Measurements from ENCODE around the gene CNNM2. TPM values are rescaled to one million over a fixed set of nuclear protein-coding genes. Genes with fewer than 3 reads are reported as not detected.

CNNM2 gene
- polyA plus RNA-seq, 1 of the 3 experiments (the other 2 are of a cell fraction) = 4.0 TPM

GRCh38 chr10:103090911-103091310, 172.8 kb downstream of the CNNM2 start:
- Histone ChIP-seq H3K27me3 (ENCODE audit: insufficient read depth) (no peaks in the 10 kb centered on the region), H3K36me3 (replicated peaks in 1 of 2; ENCODE audit: control insufficient read depth in 1 of 2, insufficient read depth in 2 of 2, low read length in 1 of 2) (peaks cover 87 to 88% of the 10 kb centered on the region in 2 experiments), H3K4me1 (ENCODE audit: control insufficient read depth in 1 of 2, insufficient read depth in 2 of 2, low read depth in 1 of 2, low read length in 1 of 2) (no peaks in the 10 kb centered on the region), H2AFZ (ENCODE audit: low read depth) (no peak overlapping the region), H3K4me2 (no peak overlapping the region), H3K4me3 (ENCODE audit: low read depth in 2 of 2, low read length in 1 of 2) (no peak overlapping the region), H3K9me3 (no peaks in the 10 kb centered on the region), H3K79me2 (ENCODE audit: insufficient read depth) (no peaks in the 10 kb centered on the region), H4K20me1 (ENCODE audit: insufficient read depth) (no peaks in the 10 kb centered on the region), H3K9ac (no peak overlapping the region), H3K27ac (ENCODE audit: low read depth in 2 of 2, low read length in 1 of 2) (no peak overlapping the region), H3K9me2 (no peaks in the 10 kb centered on the region), H3F3A (replicated peaks; ENCODE audit: insufficient read depth) (no peaks in the 10 kb centered on the region)
- TF ChIP-seq TCF12 (IDR thresholded peaks at IDR 0.05) (no peak), IRF3 (IDR thresholded peaks at IDR 0.05; ENCODE audit: low read depth, low read length) (no peak), FOXJ3 (CRISPR knock-in tag; IDR thresholded peaks at IDR 0.05) (no peak), RCOR1 (IDR thresholded peaks at IDR 0.05; ENCODE audit: low read length) (no peak), EZH2phosphoT487 (IDR thresholded peaks at IDR 0.05; ENCODE audit: borderline replicate concordance, low read depth) (no peak), SIN3A (IDR thresholded peaks at IDR 0.05; ENCODE audit: borderline replicate concordance, low read depth, low read length) (no peak), FOXM1 (IDR thresholded peaks at IDR 0.05; ENCODE audit: low read depth) (no peak), GATA2 (CRISPR knock-in tag; IDR thresholded peaks at IDR 0.05) (no peak), ELF1 (IDR thresholded peaks at IDR 0.05) (no peak), JUND (IDR thresholded peaks at IDR 0.05) (no peak), MXI1 (IDR thresholded peaks at IDR 0.05; ENCODE audit: low read depth, low read length) (no peak), TEAD4 (IDR thresholded peaks at IDR 0.05; ENCODE audit: borderline replicate concordance, insufficient read depth) (no peak)
- CTCF ChIA-PET = interaction anchor here (1.0 to 1.8 kb wide), 3 partner anchors 50 to 174 kb away, joined by 3 to 7 read pairs (median 3); partner anchors contain the start of gene CNNM2
- WGBS (ENCODE audit: low lambda C conversion rate) = 96% methylated on average over 7 of the region's 7 CpGs
- POLR2A ChIA-PET = no interaction called here
- DNase-seq = no peak

GRCh38 chr10:103095005-103095404, 176.9 kb downstream of the CNNM2 start:
- ChIA-PET POLR2A (no interaction called here), CTCF (interaction anchor here (1.7 kb wide), 1 partner anchor 150 kb away, joined by 6 read pairs; no protein-coding TSS in a partner anchor)
- Histone ChIP-seq H3K9ac (no peak overlapping the region), H2AFZ (ENCODE audit: low read depth) (no peak overlapping the region), H4K20me1 (ENCODE audit: insufficient read depth) (no peaks in the 10 kb centered on the region), H3K79me2 (ENCODE audit: insufficient read depth) (no peaks in the 10 kb centered on the region), H3F3A (replicated peaks; ENCODE audit: insufficient read depth) (no peaks in the 10 kb centered on the region), H3K9me3 (no peaks in the 10 kb centered on the region), H3K36me3 (replicated peaks in 1 of 2; ENCODE audit: control insufficient read depth in 1 of 2, insufficient read depth in 2 of 2, low read length in 1 of 2) (peaks cover 82 to 86% of the 10 kb centered on the region in 2 experiments), H3K9me2 (no peaks in the 10 kb centered on the region), H3K27ac (ENCODE audit: low read depth in 2 of 2, low read length in 1 of 2) (no peak overlapping the region), H3K27me3 (ENCODE audit: insufficient read depth) (no peaks in the 10 kb centered on the region), H3K4me1 (ENCODE audit: control insufficient read depth in 1 of 2, insufficient read depth in 2 of 2, low read depth in 1 of 2, low read length in 1 of 2) (no peaks in the 10 kb centered on the region), H3K4me3 (ENCODE audit: low read depth in 2 of 2, low read length in 1 of 2) (no peak overlapping the region), H3K4me2 (no peak overlapping the region)
- no peak for DNase-seq
- TF ChIP-seq NRF1 (IDR thresholded peaks at IDR 0.05; ENCODE audit: low read depth, low read length) = no peak
- TF ChIP-seq CTCF (IDR thresholded peaks at IDR 0.05) = no peak
- TF ChIP-seq ZBTB33 (IDR thresholded peaks at IDR 0.05; ENCODE audit: borderline replicate concordance, low read depth) = no peak
- no peak for TF ChIP-seq RAD21 (IDR thresholded peaks at IDR 0.05; ENCODE audit: low read length)
- no peak for TF ChIP-seq IRF3 (IDR thresholded peaks at IDR 0.05; ENCODE audit: low read depth, low read length)
- no peak for TF ChIP-seq EP300 (IDR thresholded peaks at IDR 0.05; ENCODE audit: borderline replicate concordance in 1 of 2, low read depth in 1 of 2, low read length in 1 of 2)
- TF ChIP-seq USF1 (IDR thresholded peaks at IDR 0.05; ENCODE audit: borderline replicate concordance, low read depth) = no peak
- no peak for TF ChIP-seq SIN3A (IDR thresholded peaks at IDR 0.05; ENCODE audit: borderline replicate concordance, low read depth, low read length)

All from SK-N-SH (cell line).